Activated CD8-positive, alpha-beta T cell treated with anti-CD3 and anti-CD28 coated beads for 36 hours (primary cell): ENCODE results near the gene ADAT1. TPM values are rescaled to one million over a fixed set of nuclear protein-coding genes. Genes with fewer than 3 reads are reported as not detected.

Source experiments
- ATAC-seq: fragments of 200-7000 bp; cut with Tn5 transposase; one replicate; pipeline ENCODE4 v1.10.0; 2021; ENCODE audit warnings: mild to moderate bottlenecking, moderate library complexity
- CTCF ChIA-PET: fragments of 350-600 bp; sonication (Branson Sonifier 250); formaldehyde crosslinking; loops from one replicate; lab custom pipeline; 2021; ENCODE audit warnings: antibody characterized with exemption; lab: Charles Lee
- POLR2A ChIA-PET: fragments of 350-600 bp; sonication (Branson Sonifier 250); formaldehyde crosslinking; loops from one replicate; lab custom pipeline; 2021; ENCODE audit warnings: antibody characterized with exemption; lab: Charles Lee
- DNase-seq: peaks from one replicate; pipeline ENCODE4 v3.0.0-alpha.2; 2020
- H3K27ac Mint-ChIP-seq: one replicate; pipeline ENCODE4 v1.8.0; 2021; ENCODE audit warnings: mild to moderate bottlenecking, mixed read lengths
- H3K27me3 Mint-ChIP-seq: one replicate; pipeline ENCODE4 v1.8.0; 2021; ENCODE audit warnings: mixed read lengths
- H3K36me3 Mint-ChIP-seq: one replicate; pipeline ENCODE4 v1.8.0; 2021; ENCODE audit warnings: low read depth, mixed read lengths
- H3K4me1 Mint-ChIP-seq: one replicate; pipeline ENCODE4 v1.8.0; 2021; ENCODE audit warnings: low read depth, mixed read lengths
- H3K4me3 Mint-ChIP-seq: one replicate; pipeline ENCODE4 v1.8.0; 2021; ENCODE audit warnings: mild to moderate bottlenecking, moderate library complexity, mixed read lengths
- H3K9me3 Mint-ChIP-seq: one replicate; pipeline ENCODE4 v1.8.0; 2021; ENCODE audit warnings: mixed read lengths
- CTCF ChIP-seq: fragments of 200-600 bp; IDR thresholded peaks from one replicate; pipeline ENCODE4 v1.8.0; 2022; ENCODE audit warnings: antibody characterized with exemption, mild to moderate bottlenecking
- intact Hi-C: fragments of 100-400 bp; cut with micrococcal nuclease; formaldehyde crosslinking; loops from one replicate; pipeline ENCODE4 v1.10.0; 2022
- total RNA-seq, 2 experiments: library from RNA; stranded (reverse); gene quantifications; one replicate each; pipeline ENCODE4 v1.2.3, GENCODE V29; 2021

The ADAT1 gene
- total RNA-seq, 2 experiments from 2014 or later, result 41.7 to 43.6 TPM

GRCh38 chr16:75632857-75633256 lies 9.8 kb upstream of the ADAT1 start:
- intact Hi-C loops, result no loop called here
- no peaks in the 10 kb centered on the region for H3K27me3 Mint-ChIP-seq
- CTCF ChIA-PET, result interaction anchor here (1.1 to 2.6 kb wide), 3 partner anchors 9 to 18 kb away, joined by 3 to 9 read pairs (median 3); partner anchors contain the start of genes KARS1 and TERF2IP
- no peak overlapping the region for H3K27ac Mint-ChIP-seq
- POLR2A ChIA-PET, result interaction anchor here (5.9 to 9.2 kb wide), 2 partner anchors 10 to 15 kb away, joined by 44 to 67 read pairs; partner anchors contain the start of genes KARS1 and TERF2IP
- H3K4me1 Mint-ChIP-seq, result peaks cover 15% of the 10 kb centered on the region
- H3K36me3 Mint-ChIP-seq, result peaks cover 74% of the 10 kb centered on the region
- no peak overlapping the region for H3K4me3 Mint-ChIP-seq
- ATAC-seq, result no peak
- no peak for DNase-seq
- TF ChIP-seq CTCF, result no peak
- no peaks in the 10 kb centered on the region for H3K9me3 Mint-ChIP-seq

GRCh38 chr16:75630052-75630451 lies 7.0 kb upstream of the ADAT1 start:
- Mint-ChIP-seq H3K27ac (peak overlapping the region; percentile 20), H3K27me3 (no peaks in the 10 kb centered on the region), H3K4me3 (no peak overlapping the region), H3K36me3 (peaks cover 74% of the 10 kb centered on the region), H3K4me1 (peaks cover 18% of the 10 kb centered on the region), H3K9me3 (no peaks in the 10 kb centered on the region)
- DNase-seq (no peak), ATAC-seq (no peak)
- POLR2A ChIA-PET, result interaction anchor here (0.7 to 9.2 kb wide), 3 partner anchors 13 to 136 kb away, joined by 3 to 67 read pairs (median 44); partner anchors contain the start of genes KARS1 and TERF2IP
- TF ChIP-seq CTCF, result no peak
- CTCF ChIA-PET, result interaction anchor here (2.5 kb wide), 1 partner anchor 8 kb away, joined by 9 read pairs; the partner anchor contains the start of gene ADAT1
- intact Hi-C loops, result no loop called here

GRCh38 chr16:75629132-75629531 lies 6.1 kb upstream of the ADAT1 start:
- DNase-seq (no peak), ATAC-seq (no peak)
- Mint-ChIP-seq H3K4me3 (no peak overlapping the region), H3K9me3 (no peaks in the 10 kb centered on the region), H3K36me3 (peaks cover 79% of the 10 kb centered on the region), H3K27me3 (no peaks in the 10 kb centered on the region), H3K4me1 (peaks cover 24% of the 10 kb centered on the region), H3K27ac (peak overlapping the region; percentile 49)
- intact Hi-C loops, result loop anchor here (10.0 kb wide), 1 partner anchor 164 kb away; the partner anchor contains the start of gene TMEM170A
- no peak for TF ChIP-seq CTCF
- POLR2A ChIA-PET, result interaction anchor here (0.7 to 9.2 kb wide), 3 partner anchors 14 to 29 kb away, joined by 3 to 67 read pairs (median 44); partner anchors contain the start of genes KARS1 and TERF2IP
- CTCF ChIA-PET, result no interaction called here

GRCh38 chr16:75628351-75628750 lies 5.3 kb upstream of the ADAT1 start:
- H3K27ac Mint-ChIP-seq, result peak overlapping the region; percentile 82
- ChIA-PET CTCF (interaction anchor here (0.6 kb wide), 1 partner anchor 8 kb away, joined by 3 read pairs; no protein-coding TSS in a partner anchor), POLR2A (interaction anchor here (9.2 kb wide), 1 partner anchor 14 kb away, joined by 67 read pairs; no protein-coding TSS in a partner anchor)
- no peaks in the 10 kb centered on the region for H3K27me3 Mint-ChIP-seq
- no peaks in the 10 kb centered on the region for H3K9me3 Mint-ChIP-seq
- DNase-seq, result no peak
- TF ChIP-seq CTCF, result no peak
- ATAC-seq, result no peak
- H3K4me3 Mint-ChIP-seq, result no peak overlapping the region
- peaks cover 73% of the 10 kb centered on the region for H3K36me3 Mint-ChIP-seq
- H3K4me1 Mint-ChIP-seq, result peaks cover 24% of the 10 kb centered on the region
- intact Hi-C loops, result loop anchor here (10.0 kb wide), 1 partner anchor 164 kb away; the partner anchor contains the start of gene TMEM170A

GRCh38 chr16:75627851-75628250 lies 4.8 kb upstream of the ADAT1 start:
- TF ChIP-seq CTCF, result no peak
- peak overlapping the region; percentile 82 for H3K27ac Mint-ChIP-seq
- ATAC-seq (no peak), DNase-seq (no peak)
- ChIA-PET POLR2A (interaction anchor here (3.2 to 9.2 kb wide), 2 partner anchors 15 to 20 kb away, joined by 14 to 67 read pairs; partner anchors contain the start of genes KARS1 and TERF2IP), CTCF (interaction anchor here (0.6 kb wide), 1 partner anchor 9 kb away, joined by 3 read pairs; no protein-coding TSS in a partner anchor)
- peaks cover 24% of the 10 kb centered on the region for H3K4me1 Mint-ChIP-seq
- H3K27me3 Mint-ChIP-seq, result no peaks in the 10 kb centered on the region
- intact Hi-C loops, result loop anchor here (10.0 kb wide), 1 partner anchor 163 kb away; the partner anchor contains the start of gene TMEM170A
- no peak overlapping the region for H3K4me3 Mint-ChIP-seq
- H3K9me3 Mint-ChIP-seq, result no peaks in the 10 kb centered on the region
- peaks cover 71% of the 10 kb centered on the region for H3K36me3 Mint-ChIP-seq
